ENCODE measurements around the gene PPARD.

- TF ChIP-seq CTCF (IDR thresholded peaks at IDR 0.05; ENCODE audit: insufficient read depth, low read depth, low read length) (no peak), EZH2 (IDR thresholded peaks at IDR 0.05; ENCODE audit: insufficient read depth, low read length) (no peak)
Measured at GRCh38 chr6:35319346-35320030, 22.9 kb upstream of the PPARD start.
